Gastrocnemius medialis (tissue), 4 donors: ENCODE data around the gene NFIA. TPM values are rescaled to one million over a fixed set of nuclear protein-coding genes. Genes with fewer than 3 reads are reported as not detected.

Source experiments
- ATAC-seq, 2 donors: fragments of 150-250 bp; one replicate each; pipeline ENCODE4 v1.9.1; 2016
- DNase-seq, 2 donors: peaks; one replicate each; pipeline ENCODE4 v3.0.0-alpha.2; 2019
- H3K27ac ChIP-seq, 4 donors: fragments of 200-600 bp; sonication (generic); 1 replicate in 1 of 4; 2 replicates in 3 of 4; pipeline ENCODE4 v1.5.1; 2016 to 2018; ENCODE audit warnings: mild to moderate bottlenecking in 2 of 4, moderate library complexity in 1 of 4
- H3K27me3 ChIP-seq, 3 donors: fragments of 200-600 bp; sonication (generic) in 2 of 3; 1 replicate in 1 of 3; 2 replicates in 2 of 3; pipeline versions ENCODE4 v1.5.1 to v1.6.0; 2016 to 2019; ENCODE audit warnings: mild to moderate bottlenecking in 1 of 3, moderate library complexity in 1 of 3
- H3K36me3 ChIP-seq, 2 donors: fragments of 200-600 bp; sonication (generic) in 1 of 2; one replicate each; pipeline ENCODE4 v1.5.1; 2017 to 2018
- H3K4me1 ChIP-seq, 2 donors: fragments of 200-600 bp; sonication (generic) in 1 of 2; one replicate each; pipeline ENCODE4 v1.5.1; 2016 to 2017; ENCODE audit warnings: mild to moderate bottlenecking in 2 of 2
- H3K4me3 ChIP-seq, 4 donors: fragments of 200-600 bp; sonication (generic) in 3 of 4; 1 replicate in 1 of 4; 2 replicates in 3 of 4; pipeline ENCODE4 v1.5.1; 2016 to 2019; ENCODE audit warnings: mild to moderate bottlenecking in 2 of 4
- H3K9me3 ChIP-seq, 3 donors: fragments of 200-600 bp; sonication (generic) in 2 of 3; 1 replicate in 1 of 3; 2 replicates in 2 of 3; pipeline ENCODE4 v1.5.1; 2016 to 2019
- POLR2A ChIP-seq, 2 donors: fragments of 450-650 bp; IDR thresholded peaks; one replicate each; pipeline ENCODE4 v1.6.1; 2017; ENCODE audit warnings: antibody characterized with exemption in 2 of 2, mild to moderate bottlenecking in 2 of 2, moderate library complexity in 2 of 2
- in situ Hi-C, 4 donors: fragments of 200-750 bp; cut with MboI; loops; one replicate each; pipeline versions ENCODE4 v1.15.0 to v1.8.0; 2017; ENCODE audit warnings: low sequenced_read_pairs in 4 of 4
- intact Hi-C: fragments of 100-400 bp; cut with DNase I; formaldehyde crosslinking; loops from one replicate; pipeline ENCODE4 v1.15.1; 2023; ENCODE audit warnings: low total_unique reads
- total RNA-seq, 4 donors: library from RNA; depleted of rRNA; stranded (reverse); fragments of >200 nt; gene quantifications; one replicate each; pipeline versions ENCODE4 v1.1.0 to v1.2.3, GENCODE V29; 2016
- TF ChIP-seq, protein P1 (sequence below), 5 experiments: fragments of 450-650 bp in 3 of 5; fragments of 200-600 bp in 2 of 5; sonication (generic) in 2 of 5; IDR thresholded peaks in 4 of 5; conservative IDR thresholded peaks in 1 of 5; 1 replicate in 4 of 5; 2 replicates in 1 of 5; pipeline ENCODE4 v1.5.1; 2016 to 2019; ENCODE audit warnings: antibody characterized with exemption in 5 of 5, mild to moderate bottlenecking in 3 of 5, moderate library complexity in 3 of 5

The NFIA gene
- total RNA-seq, 4 donors from 2014 or later: 12.9 to 27.0 (median 26.6) TPM

DNA sequence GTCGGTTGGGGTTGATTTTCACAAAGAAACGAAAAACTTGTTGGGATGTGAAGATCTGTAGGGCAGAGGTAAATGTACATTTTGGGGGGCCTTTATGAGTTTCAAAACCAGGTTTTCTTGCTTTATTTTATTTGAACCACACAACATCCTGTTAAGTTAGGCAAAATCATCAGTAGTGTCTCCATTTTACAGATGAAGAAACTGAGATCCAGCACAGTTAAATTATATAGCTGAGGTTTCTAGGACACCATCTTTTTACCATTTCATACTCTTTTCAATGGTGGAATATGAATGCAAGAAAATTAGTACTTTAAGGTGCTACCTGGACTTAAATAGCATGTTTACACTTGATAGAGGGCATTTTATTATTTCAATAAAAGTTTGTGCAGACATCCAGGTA, 187.7 kb downstream of the NFIA start:
- Histone ChIP-seq H3K4me1 (peaks cover 0 to 20% of the 10 kb centered on the region in 2 donors), H3K36me3 (no peaks in the 10 kb centered on the region), H3K27ac (no peak overlapping the region), H3K4me3 (no peak overlapping the region), H3K9me3 (no peaks in the 10 kb centered on the region), H3K27me3 (no peaks in the 10 kb centered on the region)
- intact Hi-C loops (no loop called here), in situ Hi-C loops (no loop called here)
- TF ChIP-seq POLR2A (IDR thresholded peaks at IDR 0.05): no peak
- TF ChIP-seq, protein P1, sequence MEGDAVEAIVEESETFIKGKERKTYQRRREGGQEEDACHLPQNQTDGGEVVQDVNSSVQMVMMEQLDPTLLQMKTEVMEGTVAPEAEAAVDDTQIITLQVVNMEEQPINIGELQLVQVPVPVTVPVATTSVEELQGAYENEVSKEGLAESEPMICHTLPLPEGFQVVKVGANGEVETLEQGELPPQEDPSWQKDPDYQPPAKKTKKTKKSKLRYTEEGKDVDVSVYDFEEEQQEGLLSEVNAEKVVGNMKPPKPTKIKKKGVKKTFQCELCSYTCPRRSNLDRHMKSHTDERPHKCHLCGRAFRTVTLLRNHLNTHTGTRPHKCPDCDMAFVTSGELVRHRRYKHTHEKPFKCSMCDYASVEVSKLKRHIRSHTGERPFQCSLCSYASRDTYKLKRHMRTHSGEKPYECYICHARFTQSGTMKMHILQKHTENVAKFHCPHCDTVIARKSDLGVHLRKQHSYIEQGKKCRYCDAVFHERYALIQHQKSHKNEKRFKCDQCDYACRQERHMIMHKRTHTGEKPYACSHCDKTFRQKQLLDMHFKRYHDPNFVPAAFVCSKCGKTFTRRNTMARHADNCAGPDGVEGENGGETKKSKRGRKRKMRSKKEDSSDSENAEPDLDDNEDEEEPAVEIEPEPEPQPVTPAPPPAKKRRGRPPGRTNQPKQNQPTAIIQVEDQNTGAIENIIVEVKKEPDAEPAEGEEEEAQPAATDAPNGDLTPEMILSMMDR (IDR thresholded peaks at IDR 0.05 in 4 of 5, conservative IDR thresholded peaks at IDR 0.05 in 1 of 5): no peak
- ATAC-seq (no peak), DNase-seq (no peak)

DNA sequence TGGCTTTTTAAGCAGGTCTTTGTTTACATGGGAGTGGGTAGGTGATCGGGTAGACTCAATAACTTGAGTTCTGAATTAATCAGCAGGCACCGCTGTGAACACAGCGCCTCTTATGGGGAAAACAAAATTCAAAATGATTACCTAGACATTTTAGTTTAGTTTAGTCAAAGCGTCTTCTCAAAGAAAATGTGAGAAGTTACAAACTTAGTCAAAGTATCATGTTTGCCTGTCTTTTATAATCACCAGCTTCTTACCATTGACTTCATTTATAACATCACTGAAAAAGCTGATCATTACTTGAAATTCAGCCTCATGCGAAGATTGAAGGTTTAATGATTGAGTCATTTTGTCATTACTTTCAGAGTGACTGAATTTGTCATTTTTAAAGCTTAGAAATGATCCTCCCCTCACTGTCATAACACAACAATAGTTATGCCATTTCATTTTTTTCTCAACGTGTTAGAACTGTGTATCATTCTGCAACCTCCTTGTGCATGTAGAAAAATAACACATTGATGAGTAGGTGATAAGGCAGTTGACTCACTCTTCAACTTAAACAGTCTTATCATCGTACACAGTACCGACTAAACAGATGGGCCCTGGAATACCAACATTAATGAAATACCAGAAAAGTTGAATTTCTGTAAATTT, 188.5 kb downstream of the NFIA start:
- DNase-seq (no peak), ATAC-seq (no peak)
- Histone ChIP-seq H3K36me3 (no peaks in the 10 kb centered on the region), H3K4me1 (peaks cover 0 to 24% of the 10 kb centered on the region in 2 donors), H3K4me3 (no peak overlapping the region), H3K27ac (no peak overlapping the region), H3K27me3 (no peaks in the 10 kb centered on the region), H3K9me3 (no peaks in the 10 kb centered on the region)
- in situ Hi-C loops: no loop called here
- intact Hi-C loops: no loop called here
- TF ChIP-seq, protein P1 (IDR thresholded peaks at IDR 0.05 in 4 of 5, conservative IDR thresholded peaks at IDR 0.05 in 1 of 5): no peak
- no peak for TF ChIP-seq POLR2A (IDR thresholded peaks at IDR 0.05)

DNA sequence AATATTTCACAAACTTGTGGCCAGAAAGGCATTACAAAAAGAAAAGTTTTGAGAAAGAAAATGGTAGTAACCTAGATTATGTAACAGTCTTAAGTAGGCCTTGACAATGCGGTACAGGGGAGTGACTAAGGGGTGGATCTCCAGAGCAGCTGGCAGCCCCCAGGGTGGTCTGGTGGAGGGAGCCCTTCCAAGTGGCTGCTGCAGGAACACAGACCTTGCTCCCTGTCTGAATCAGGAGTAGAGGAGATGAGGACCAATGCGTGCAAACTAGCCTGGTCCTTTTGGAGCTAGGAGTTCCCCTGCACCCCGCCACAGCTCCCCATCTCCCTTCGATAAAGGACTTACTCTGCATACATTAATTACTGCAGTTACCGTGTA, 189.0 kb downstream of the NFIA start:
- no peaks in the 10 kb centered on the region for H3K27me3 ChIP-seq
- H3K36me3 ChIP-seq: no peaks in the 10 kb centered on the region
- H3K4me3 ChIP-seq: no peak overlapping the region
- intact Hi-C loops (no loop called here), in situ Hi-C loops (no loop called here)
- no peaks in the 10 kb centered on the region for H3K9me3 ChIP-seq
- no peak for ATAC-seq
- TF ChIP-seq, protein P1 (IDR thresholded peaks at IDR 0.05 in 4 of 5, conservative IDR thresholded peaks at IDR 0.05 in 1 of 5): no peak
- TF ChIP-seq POLR2A (IDR thresholded peaks at IDR 0.05): no peak
- H3K4me1 ChIP-seq: peaks cover 0 to 24% of the 10 kb centered on the region in 2 donors
- DNase-seq: no peak
- no peak overlapping the region for H3K27ac ChIP-seq

DNA sequence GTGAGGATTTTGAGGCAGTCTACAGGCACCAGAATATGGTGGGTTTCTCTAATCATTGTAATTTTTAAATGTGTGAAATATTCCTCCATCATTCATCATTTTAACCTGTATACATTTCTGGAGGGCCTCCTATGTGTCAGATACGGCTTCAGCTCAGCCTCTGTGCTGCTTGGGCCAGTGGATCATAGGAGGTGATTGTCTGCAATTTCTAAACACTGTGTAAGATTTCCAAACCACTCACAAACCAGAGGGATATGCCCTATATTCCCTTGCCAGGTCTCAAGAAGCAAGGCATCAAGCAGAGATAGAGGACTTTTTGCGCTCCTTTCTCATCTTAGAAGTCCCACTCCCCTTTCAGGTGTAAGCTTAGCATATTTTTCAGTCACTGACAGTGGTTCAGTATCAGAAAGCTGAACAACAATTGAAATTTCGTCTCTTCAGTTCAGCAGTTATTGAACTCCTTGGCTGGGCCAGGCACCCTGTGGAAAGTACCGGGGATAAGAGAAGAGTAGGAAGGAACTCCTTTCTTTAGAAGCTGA, 190.9 kb downstream of the NFIA start:
- H3K27ac ChIP-seq: peak overlapping the region; percentile 24 to 47 (median 36)
- H3K4me1 ChIP-seq: peaks cover 0 to 29% of the 10 kb centered on the region in 2 donors
- H3K9me3 ChIP-seq: no peaks in the 10 kb centered on the region
- no peak for DNase-seq
- no peaks in the 10 kb centered on the region for H3K36me3 ChIP-seq
- intact Hi-C loops: no loop called here
- no peaks in the 10 kb centered on the region for H3K27me3 ChIP-seq
- no peak for ATAC-seq
- no peak overlapping the region for H3K4me3 ChIP-seq
- in situ Hi-C loops: no loop called here
- TF ChIP-seq, protein P1 (IDR thresholded peaks at IDR 0.05 in 4 of 5, conservative IDR thresholded peaks at IDR 0.05 in 1 of 5): no peak
- TF ChIP-seq POLR2A (IDR thresholded peaks at IDR 0.05): no peak
